ENCODE data around the gene CCDC197.

Gene CCDC197

DNA sequence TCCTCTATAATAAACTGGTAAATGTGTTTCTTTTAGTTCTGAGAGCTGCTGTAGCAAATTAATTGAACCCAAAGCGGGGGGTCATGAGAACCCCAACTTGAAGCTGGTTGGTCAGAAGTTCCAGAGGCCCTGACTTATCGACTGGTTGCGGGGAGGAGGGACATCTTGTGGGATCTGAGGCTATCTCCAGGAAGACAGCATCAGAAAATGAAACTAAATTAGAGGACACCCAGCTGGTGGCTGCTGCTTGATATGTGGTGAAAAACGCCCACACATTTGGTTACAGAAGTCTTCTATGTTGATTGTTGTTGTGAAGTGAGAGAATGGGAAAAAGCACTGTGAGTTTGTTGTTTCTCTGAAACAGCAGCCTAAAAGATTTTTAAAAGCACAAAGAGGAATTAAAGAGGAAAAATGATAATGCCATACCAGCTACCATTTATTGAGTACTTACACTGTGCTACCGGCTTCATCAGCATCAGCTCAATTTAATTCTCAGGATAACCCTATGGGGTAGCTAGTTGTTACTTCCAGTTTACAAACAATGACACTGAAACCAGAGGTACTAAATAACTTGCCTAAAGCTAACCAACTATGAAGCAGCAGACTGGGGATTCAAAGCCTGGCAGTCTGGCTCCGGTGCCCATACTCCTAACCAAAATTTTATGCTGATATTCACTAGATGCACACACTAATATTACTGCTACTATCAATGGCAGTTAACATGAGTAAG is 59.6 kb downstream of the CCDC197 start:
- DNase-seq = no peak

DNA sequence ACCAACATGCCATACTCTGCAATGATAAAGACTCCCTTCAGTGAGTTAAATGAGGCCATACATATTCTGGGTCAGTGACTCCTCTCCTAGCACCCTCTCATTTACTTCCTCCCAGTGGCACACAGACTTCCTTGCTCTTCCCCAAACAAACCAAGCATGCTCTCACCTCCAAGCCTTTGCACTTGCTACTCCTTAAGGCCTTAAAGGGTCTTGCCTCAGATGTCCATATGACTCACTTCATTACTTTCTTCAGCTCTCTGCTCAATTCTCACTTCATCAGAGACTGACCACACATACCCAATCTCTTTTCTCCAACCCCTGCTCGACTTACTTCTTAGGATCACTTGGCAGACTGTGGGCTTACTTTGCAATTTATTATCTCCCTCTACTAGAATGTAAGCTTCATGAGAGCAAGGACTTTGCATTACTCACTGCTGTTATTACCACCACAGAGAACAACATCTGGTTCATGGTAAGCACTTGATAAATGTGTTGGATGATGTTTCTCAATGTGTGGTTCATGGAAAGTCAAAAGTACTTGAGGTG is 61.1 kb downstream of the CCDC197 start:
- no peak for DNase-seq

All from anterior cingulate cortex (tissue), 58 donors.